GM18505 (cell line): ENCODE measurements around the gene SLC6A6.

Experiments
- ATAC-seq: cut with Tn5 transposase; IDR thresholded peaks from one replicate; pipeline ENCODE4 v1.9.1; 2021; ENCODE audit not compliant: unreplicated experiment
- POLR2A ChIP-seq: IDR thresholded peaks from 4 replicates; pipeline ENCODE4 v1.6.1; 2011; ENCODE audit warnings: borderline replicate concordance; ENCODE audit not compliant: insufficient read depth, insufficient read length; ENCODE audit errors: extremely low read depth

Gene SLC6A6

GRCh38 chr3:14457999-14458398 is 55.6 kb downstream of the SLC6A6 start:
- no peak for ATAC-seq
- TF ChIP-seq POLR2A, result no peak

- ATAC-seq, result no peak
These were observed 56.2 kb downstream of the SLC6A6 start for GRCh38 chr3:14458434-14459275.

GRCh38 chr3:14459384-14459783 is 57.0 kb downstream of the SLC6A6 start:
- no peak for ATAC-seq

More at GRCh38 chr3:14458434-14459275, 56.2 kb downstream of the SLC6A6 start:
- TF ChIP-seq POLR2A, result no peak

GRCh38 chr3:14459787-14460186 is 57.4 kb downstream of the SLC6A6 start:
- no peak for TF ChIP-seq POLR2A
- ATAC-seq, result no peak

More at GRCh38 chr3:14459384-14459783, 57.0 kb downstream of the SLC6A6 start:
- TF ChIP-seq POLR2A, result no peak

GRCh38 chr3:14460342-14461005 is 58.1 kb downstream of the SLC6A6 start:
- ATAC-seq, result no peak

GRCh38 chr3:14461006-14461747 is 58.8 kb downstream of the SLC6A6 start:
- no peak for TF ChIP-seq POLR2A
- no peak for ATAC-seq

More at GRCh38 chr3:14460342-14461005, 58.1 kb downstream of the SLC6A6 start:
- no peak for TF ChIP-seq POLR2A

GRCh38 chr3:14461748-14462324 is 59.4 kb downstream of the SLC6A6 start:
- no peak for ATAC-seq
- TF ChIP-seq POLR2A, result no peak

GRCh38 chr3:14462738-14463137 is 60.3 kb downstream of the SLC6A6 start:
- no peak for ATAC-seq
- no peak for TF ChIP-seq POLR2A

- ATAC-seq, result no peak
These were observed 61.1 kb downstream of the SLC6A6 start for GRCh38 chr3:14463330-14464140.

GRCh38 chr3:14464141-14464465 is 61.7 kb downstream of the SLC6A6 start:
- TF ChIP-seq POLR2A, result no peak
- ATAC-seq, result no peak

More at GRCh38 chr3:14463330-14464140, 61.1 kb downstream of the SLC6A6 start:
- no peak for TF ChIP-seq POLR2A

- TF ChIP-seq POLR2A, result no peak
- ATAC-seq, result no peak
These were observed 62.1 kb downstream of the SLC6A6 start for GRCh38 chr3:14464521-14464920.

- no peak for TF ChIP-seq POLR2A
- ATAC-seq, result no peak
These were observed 63.0 kb downstream of the SLC6A6 start for GRCh38 chr3:14465425-14465824.
